ENCODE results near the gene SLAMF7.

SLAMF7 gene

DNA sequence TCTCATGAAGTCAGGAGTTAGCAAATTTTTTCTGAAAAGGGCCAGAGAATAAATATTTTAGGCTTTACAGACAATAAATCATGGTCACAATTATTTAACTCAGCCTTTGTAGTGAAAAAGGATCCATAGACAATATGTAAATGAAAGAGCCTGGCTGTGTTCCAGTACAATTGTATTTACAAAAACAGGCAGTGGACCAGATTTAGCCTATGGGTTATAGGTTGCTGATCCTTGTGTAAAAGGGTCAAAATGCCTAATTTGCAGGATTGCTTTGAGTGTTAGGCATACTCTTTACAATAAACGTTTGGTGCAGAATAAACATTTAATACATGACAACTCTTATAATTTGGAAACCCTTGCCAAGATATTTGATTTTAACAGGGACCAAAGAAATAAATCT, 6.5 kb downstream of the SLAMF7 start:
- DNase-seq (ENCODE audit: low spot score) = no peak

DNA sequence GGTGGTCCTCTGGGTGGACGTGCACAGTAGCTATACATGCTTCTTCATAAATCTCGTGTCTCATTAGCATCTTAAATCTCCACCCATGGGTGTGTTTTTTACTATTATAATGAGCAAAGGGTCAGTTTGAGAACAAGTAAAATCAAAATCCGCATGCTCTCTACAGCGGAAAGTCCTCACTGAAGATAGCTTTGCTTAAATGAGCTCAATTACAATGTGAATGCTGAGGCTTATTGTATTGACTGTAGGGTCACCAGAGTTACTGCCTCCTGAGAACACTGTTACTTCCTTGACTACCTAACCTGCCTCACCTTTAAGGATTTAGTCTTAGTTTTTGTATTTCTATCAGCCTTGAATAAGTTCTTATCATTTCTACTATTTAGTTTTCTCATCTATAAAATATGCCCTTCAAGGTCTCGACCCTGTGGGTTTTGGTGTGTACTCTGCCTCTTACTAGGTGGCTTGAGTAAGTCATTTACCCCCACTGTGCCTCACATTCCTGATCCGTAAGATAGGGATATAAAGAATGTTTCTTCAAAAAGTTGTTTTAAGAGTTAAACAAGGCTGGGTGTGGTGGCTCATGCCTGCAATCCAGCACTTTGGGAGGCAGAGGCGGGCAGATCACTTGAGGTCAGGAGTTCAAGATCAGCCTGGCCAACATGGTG, 7.9 kb downstream of the SLAMF7 start:
- no peak for DNase-seq (ENCODE audit: low spot score)

DNA sequence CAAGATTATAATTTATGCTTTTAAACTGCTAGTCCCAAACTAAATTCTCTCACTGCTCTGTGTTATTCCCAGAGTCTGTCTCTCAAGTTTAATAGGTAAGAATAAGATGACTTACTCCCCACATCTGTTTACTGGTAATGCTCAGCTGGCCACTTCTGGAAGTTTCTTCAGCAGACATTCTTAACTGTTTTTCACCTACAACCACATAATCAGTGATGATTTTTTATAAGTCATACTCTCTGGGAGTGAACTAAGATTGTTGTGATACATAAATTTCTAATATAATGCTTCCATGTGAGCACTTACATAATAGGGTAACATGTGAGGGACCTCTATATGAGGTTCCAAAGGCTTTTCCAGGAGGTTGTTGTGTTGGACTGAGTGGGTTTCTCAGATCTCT, 8.7 kb downstream of the SLAMF7 start:
- no peak for DNase-seq (ENCODE audit: low spot score)

DNA sequence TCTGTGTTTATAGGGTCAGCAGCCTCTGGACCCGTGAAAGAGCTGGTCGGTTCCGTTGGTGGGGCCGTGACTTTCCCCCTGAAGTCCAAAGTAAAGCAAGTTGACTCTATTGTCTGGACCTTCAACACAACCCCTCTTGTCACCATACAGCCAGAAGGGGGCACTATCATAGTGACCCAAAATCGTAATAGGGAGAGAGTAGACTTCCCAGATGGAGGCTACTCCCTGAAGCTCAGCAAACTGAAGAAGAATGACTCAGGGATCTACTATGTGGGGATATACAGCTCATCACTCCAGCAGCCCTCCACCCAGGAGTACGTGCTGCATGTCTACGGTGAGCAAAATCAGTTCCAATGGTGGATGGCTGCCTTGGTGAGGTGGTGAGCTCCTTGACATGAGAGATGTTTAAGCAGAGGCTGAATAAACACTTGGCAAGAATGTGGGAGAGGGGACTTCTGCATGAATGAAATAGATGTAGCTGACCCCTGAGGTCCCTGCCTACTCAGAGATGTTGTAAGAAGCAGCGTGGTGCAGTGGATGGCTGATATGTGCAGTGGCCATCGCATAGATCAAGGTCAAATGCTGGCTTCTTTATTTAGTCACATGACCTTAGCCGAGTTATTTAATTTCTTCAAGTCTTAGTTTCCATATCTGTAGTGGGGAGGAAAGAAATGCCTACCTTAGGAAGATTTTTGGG, 9.3 kb downstream of the SLAMF7 start:
- no peak for DNase-seq (ENCODE audit: low spot score)

DNA sequence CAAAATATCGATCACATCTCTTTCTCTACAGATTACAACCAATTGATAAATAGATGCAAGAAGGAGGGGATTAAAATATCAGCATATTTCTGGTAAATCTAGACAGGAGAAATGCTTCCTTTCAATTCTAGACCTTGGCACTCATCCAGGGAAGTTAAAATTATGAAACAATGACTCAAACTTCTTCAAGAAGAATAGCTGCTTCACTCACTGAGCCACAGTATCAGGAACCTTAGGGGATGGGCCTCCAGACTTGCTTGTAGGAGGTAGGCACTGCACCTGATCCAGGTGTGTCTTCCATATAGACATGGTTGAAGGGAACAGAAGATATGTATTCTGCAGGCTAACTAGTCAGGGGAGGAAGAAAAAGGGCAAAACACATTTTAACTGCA, 9.8 kb downstream of the SLAMF7 start:
- no peak for DNase-seq (ENCODE audit: low spot score)

DNA sequence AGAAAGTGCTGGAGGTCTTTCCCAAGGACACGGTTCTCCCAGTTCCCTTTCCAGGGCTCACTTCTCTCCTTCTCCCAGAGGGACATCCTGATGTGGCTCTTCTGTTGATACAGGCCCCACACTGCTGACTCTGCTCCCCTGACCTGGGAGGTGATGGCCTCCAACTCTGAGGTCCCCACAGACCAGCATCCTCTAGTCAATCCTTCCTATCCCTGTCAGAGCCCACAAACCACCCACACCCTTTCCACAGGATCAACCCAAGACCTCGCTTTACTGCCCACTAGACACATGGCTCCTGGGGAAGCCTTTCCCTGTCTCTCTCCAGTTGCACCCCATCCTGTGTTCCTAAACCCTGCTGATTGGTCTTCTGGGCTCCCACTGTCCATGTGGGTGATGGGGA, 11.6 kb downstream of the SLAMF7 start:
- DNase-seq (ENCODE audit: low spot score) = no peak

DNA sequence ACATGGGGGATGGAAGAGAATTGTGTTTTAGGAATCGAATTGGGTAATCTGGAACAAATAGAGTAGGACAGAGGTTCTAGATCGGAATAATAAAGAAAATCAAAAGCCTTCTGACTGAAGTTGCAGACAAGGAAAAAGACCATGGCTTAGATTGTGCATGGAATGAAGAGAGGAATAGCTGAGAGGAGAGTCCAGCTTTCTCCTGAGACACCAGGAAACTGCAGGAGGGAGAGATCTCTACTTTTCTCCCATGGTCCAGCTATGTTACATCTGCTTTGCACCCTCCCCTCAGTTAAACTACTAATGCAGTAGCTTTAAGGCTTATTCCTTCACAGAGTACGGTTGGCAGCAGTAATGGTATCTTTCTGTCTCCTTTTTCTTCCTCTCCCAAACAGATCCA, 13.4 kb downstream of the SLAMF7 start:
- DNase-seq (ENCODE audit: low spot score) = no peak

DNA sequence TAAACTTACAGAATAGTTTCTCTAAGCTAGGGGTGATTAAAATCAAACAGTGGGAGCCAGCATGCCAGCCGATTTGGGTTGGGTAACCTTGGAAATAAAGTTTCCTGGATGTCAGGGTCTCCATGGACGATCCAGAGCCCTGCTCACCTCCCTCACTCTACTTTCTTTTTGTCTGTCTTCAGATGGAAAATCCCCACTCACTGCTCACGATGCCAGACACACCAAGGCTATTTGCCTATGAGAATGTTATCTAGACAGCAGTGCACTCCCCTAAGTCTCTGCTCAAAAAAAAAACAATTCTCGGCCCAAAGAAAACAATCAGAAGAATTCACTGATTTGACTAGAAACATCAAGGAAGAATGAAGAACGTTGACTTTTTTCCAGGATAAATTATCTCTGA, 13.9 kb downstream of the SLAMF7 start:
- DNase-seq (ENCODE audit: low spot score) = no peak

DNA sequence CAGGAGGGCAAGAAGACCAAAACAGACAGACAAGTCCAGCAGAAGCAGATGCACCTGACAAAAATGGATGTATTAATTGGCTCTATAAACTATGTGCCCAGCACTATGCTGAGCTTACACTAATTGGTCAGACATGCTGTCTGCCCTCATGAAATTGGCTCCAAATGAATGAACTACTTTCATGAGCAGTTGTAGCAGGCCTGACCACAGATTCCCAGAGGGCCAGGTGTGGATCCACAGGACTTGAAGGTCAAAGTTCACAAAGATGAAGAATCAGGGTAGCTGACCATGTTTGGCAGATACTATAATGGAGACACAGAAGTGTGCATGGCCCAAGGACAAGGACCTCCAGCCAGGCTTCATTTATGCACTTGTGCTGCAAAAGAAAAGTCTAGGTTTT, 14.5 kb downstream of the SLAMF7 start:
- DNase-seq (ENCODE audit: low spot score) = no peak

DNA sequence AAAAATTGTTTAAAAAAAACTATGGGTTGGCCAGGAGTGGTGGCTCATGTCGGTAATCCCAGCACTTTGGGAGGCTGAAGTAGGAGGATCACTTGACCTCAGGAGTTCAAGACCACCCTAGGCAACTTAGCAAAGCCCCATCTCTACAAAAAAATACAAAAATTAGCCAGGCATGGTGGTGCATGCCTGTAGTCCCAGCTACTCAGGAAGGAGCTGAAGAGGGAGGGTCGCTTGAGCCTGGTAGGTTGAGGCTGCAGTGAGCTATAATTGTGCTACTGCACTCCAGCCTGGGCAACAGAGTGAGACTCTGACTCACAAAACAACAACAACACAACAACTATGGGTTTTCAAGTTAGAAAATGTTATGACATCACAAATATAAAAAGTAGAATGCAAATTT, 16.4 kb downstream of the SLAMF7 start:
- no peak for DNase-seq (ENCODE audit: low spot score)

DNA sequence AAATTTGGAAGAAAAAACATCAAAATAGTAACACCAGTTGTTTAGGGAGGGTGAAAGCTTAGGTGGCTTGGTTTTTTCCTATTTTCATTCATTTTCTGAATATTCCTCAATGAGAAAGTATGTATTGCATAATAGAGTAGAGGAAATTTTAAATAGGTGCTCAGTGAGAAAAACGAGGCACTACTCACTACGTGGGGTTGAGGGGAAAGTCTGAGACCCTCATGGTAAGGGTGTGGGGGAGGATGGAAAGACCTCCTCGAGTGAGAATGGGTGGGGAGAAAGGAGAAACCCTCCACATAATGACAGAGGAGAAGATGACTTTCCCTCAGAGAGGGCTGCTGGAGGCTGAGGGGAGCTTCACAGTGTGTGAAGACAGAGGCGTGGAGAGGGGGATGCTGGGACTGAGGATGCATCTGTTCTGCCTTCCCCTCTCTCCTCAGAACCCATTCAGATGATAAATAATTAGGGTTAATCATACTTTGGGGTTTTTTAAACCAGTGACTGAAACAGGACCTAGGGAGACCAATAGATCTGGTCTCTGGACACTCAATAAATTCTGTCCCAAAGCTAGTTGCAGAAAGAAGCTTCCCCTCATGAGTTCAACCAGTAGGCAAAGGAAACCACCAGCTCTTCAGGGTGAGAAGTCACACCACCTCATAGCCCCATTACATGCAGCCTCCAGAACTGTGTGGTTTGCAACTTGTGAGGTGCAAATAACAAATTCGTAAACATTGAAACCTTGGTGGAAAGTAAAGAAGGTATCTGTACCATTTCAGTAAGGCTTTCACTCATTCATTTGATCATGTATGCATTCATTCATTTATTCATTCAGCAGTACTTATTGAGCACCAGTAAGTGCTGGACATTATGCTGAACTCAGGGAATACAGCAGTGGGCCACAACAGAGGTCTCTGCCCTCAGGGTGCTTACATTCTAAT, 17.1 kb downstream of the SLAMF7 start:
- DNase-seq (ENCODE audit: low spot score) = no peak

DNA sequence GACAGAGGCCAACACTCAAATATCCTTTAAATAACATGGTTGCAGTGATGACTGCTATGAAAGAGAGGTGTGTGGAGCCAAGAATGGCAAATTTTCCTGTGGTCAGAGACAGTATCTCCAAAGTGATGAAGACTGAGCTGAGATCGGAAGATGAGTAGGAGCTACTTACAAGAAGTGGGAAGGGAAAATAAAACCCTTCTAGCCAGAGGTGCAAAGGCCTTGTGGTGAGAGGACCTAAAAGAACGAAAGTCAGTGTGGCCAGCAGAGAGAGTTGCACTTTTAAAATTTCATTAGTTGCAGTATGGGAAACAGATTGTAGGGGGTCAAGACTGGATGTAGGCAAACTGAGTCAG, 17.8 kb downstream of the SLAMF7 start:
- DNase-seq (ENCODE audit: low spot score) = no peak

DNA sequence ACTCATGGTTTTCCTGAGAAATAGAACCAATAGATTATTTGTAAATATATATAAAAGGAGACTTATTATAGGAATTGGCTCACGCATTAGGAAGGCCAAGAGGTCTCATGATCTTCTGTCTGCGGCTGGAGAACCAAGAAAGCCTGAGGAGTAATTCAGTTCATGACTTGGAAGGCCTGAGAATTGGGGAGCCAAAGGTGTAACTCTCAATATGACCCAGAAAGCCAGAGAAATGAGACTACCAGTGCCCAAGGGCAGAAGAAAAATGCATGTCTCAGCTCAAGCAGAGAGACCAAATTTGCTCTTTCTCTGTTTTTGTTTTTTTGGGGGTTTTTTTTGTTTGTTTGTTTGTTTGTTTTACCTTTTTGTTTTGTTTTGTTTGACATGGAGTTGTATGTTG, 19.5 kb downstream of the SLAMF7 start:
- DNase-seq (ENCODE audit: low spot score) = no peak

DNA sequence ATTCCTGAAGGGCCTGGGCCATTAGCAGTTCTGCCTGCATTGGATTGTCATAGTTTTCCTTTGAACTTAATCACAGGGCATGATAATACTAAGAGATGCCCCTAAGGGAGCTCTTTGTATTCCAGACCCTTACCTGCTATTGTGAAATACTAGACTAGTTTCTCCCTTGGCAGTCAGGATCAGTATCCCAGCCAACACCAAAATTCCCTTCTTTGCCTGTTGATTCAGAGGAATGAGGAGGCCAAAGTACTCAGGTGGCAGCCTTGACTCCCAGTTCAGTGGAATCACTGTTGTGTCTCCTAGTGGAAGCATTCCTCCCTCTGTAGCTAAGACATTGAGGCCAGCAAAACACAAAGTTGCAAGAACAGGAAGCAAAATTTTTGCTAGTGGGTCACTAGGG, 20.7 kb downstream of the SLAMF7 start:
- DNase-seq (ENCODE audit: low spot score) = no peak

DNA sequence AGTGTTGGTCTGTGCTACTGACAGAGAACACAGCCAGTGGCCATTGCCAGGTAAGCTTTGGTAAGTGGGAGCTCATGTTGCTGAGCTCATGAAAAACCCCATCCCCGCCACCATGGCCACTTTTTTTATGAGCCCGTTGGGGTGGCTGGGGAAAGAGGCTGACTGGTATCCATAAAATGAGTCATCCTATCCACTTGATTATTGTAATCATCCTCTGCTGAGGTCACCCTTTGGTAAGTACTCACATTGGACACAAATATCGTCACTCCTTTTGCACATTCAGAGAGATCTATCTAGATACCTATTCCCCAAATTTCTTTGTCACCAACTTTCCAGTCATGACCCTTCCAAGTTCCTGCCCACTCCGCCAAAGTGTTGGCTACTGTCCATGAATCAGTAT, 22.0 kb downstream of the SLAMF7 start:
- no peak for DNase-seq (ENCODE audit: low spot score)

DNA sequence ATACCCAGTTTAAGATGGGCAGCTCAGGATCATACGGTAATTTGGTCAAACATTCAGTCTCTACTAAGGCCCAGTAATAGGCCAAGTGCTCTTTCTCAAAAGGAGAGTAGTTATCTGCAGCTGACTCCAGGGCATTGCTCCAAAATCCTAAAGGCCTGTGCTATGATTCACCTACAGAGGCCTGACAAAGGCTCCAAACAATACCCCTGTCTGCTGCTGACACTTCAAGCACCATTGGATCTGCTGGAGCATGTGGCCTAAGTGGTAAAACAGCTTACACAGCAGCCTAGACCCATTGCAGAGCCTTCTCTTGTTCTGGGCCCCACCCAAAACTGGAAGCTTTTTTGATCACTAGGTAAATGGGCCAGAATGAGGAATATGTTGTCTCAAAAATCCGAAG, 22.8 kb downstream of the SLAMF7 start:
- DNase-seq (ENCODE audit: low spot score) = no peak

DNA sequence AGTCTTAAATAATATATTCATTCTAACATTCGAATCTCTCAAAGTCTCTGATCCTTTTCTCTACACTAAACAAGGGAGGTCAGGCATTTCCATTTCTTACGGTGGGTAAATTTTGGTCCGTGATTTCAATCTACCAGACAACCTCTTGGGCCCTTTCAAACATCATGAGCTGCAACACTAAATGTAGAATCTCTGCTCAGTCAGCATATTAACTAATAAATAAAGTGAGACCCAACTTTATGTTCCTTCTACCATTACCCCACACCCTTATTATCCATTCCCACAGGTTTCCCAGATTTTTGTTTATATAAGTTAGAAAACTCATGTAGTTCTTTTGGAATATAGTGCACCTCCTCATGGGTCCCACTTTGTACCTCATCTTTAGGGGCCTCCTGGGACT, 24.9 kb downstream of the SLAMF7 start:
- DNase-seq (ENCODE audit: low spot score) = no peak

DNA sequence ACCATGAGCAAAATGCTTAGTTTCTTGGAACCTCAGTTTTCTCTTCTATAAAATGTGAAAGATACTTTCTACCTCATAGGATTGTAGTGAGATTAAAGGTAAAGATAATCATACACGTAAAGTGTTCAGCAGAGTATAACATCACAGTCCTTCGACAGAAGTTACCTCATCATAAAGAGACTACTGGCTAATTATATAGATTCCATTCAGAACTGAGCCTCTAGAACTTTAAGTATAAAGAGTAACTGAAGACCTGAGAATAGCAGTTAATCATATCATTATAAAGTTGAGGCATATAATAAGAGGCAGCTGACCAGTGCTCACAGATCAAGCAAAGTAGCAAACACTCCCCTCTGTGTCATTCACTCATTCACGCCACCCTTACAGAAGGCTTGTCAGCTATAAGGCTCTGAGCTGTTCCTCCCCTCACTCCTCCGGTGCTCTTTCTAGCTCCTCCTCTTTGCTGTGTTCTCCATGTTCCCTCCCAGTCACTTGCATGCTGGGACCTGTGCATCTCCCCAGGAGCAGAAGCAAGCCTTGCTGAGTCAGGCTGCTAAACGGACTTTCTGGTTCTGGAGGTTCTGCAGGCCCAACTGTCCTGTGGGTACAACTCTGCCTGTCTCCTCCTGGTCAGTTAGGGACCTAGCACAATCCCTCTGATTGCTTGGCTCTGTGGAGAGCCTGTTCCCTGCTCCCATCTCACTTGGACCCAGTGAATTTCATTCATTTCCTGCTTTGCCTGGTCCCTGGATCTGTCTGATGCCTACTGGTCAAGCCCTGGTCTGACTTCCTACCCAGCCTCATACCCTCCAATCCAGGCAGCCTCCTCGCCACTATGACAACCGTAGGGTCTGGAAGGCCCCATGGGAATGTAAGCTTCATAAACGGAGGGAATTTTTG, 28.6 kb downstream of the SLAMF7 start:
- no peak for DNase-seq (ENCODE audit: low spot score)

DNA sequence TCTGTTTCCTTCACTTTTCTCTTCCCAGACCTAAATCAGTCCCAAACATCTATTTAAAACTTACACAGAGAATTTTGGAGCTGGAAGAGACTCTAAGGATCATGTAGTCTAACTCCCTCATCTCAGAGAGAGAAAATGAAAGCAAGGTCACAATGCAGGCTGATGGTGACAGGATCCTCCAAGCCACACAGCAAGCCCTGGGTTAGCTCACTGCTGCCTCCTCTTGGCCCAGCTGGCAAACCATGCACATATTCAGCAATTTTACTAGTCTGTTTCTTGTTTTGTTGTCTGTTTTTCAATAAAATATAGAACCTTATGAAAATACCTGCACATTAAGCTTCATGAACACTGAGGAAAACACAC, 29.2 kb downstream of the SLAMF7 start:
- DNase-seq (ENCODE audit: low spot score) = no peak

DNA sequence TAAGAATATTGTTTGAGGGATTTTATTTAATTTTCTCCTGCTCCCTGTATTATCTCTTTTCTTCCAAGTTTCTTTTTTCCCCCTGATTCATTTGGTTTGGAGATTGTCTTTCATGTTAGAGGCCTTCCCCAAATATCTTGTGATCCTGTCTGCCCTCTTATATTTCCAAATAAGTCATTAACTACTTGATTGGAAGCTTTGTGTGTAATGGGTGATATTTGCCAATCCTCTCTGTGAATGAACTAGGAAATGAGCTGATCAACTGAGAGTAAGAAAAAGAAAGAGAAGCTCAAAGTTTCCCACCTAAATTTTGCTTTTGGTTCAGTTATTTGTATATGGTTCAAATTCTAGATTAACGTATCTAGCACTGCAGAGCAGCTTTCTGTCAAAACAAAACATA, 33.3 kb downstream of the SLAMF7 start:
- DNase-seq (ENCODE audit: low spot score) = no peak

DNA sequence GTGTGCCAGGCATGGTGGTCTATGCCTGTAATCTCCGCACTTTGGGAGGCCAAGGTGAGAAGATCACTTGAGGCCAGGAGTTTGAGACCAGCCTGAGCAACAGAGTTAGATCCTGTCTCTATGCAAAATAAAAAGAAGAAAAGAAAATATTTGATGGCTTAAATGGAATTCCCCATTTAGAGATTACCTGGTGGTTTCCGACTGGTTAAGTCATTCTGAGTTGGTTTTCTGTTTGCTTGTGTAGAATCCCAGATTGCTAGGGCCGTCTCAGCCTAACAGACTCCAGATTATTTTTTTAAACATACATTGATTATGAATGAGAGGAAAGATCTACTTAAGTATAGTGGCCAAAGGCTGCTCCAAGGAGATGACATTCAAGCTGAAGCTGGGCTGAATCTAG, 34.0 kb downstream of the SLAMF7 start:
- DNase-seq (ENCODE audit: low spot score) = no peak

Data from D341Med (cell line).